GM12864 (cell line): ENCODE data around the gene WDR75.

Source experiments
- DNase-seq: peaks from one replicate; pipeline ENCODE4 v3.0.0-alpha.2; 2011; ENCODE audit warnings: low read depth
- H3K4me3 ChIP-seq: 2 replicates; pipeline ENCODE4 v1.5.1; 2011; ENCODE audit warnings: mild to moderate bottlenecking, low read depth, low read length, control low read depth
- TF ChIP-seq, protein P1 (sequence below): IDR thresholded peaks from 2 replicates; pipeline ENCODE4 v1.5.1; 2011; ENCODE audit warnings: low read depth, mild to moderate bottlenecking, moderate library complexity, low read length, control low read depth, inconsistent platforms; ENCODE audit errors: missing control alignments

The WDR75 gene

DNA sequence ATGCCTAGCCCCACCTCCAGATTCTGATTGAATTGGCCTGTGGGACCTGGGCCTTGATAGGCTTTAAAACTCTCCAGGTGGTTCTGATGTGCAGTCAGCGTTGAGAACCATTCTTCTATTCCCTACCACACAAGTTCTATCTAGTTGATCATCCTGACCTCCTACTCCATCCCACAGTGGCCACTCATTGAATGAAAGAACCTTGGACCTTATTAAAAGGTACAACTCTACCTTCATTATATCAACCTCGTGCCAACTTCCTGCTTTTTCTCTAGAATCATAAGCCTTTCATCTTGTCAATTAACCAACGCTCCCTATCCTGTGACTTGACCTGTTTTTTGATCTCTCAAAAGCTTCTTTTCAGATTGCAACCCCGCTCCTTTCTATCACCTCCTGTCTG, 83.5 kb downstream of the WDR75 start:
- H3K4me3 ChIP-seq = no peak overlapping the region
- DNase-seq = no peak
- TF ChIP-seq, protein P1, sequence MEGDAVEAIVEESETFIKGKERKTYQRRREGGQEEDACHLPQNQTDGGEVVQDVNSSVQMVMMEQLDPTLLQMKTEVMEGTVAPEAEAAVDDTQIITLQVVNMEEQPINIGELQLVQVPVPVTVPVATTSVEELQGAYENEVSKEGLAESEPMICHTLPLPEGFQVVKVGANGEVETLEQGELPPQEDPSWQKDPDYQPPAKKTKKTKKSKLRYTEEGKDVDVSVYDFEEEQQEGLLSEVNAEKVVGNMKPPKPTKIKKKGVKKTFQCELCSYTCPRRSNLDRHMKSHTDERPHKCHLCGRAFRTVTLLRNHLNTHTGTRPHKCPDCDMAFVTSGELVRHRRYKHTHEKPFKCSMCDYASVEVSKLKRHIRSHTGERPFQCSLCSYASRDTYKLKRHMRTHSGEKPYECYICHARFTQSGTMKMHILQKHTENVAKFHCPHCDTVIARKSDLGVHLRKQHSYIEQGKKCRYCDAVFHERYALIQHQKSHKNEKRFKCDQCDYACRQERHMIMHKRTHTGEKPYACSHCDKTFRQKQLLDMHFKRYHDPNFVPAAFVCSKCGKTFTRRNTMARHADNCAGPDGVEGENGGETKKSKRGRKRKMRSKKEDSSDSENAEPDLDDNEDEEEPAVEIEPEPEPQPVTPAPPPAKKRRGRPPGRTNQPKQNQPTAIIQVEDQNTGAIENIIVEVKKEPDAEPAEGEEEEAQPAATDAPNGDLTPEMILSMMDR = no peak
